GM12864 (cell line): Measurements from ENCODE around the gene TRIP4.

Experiments
- DNase-seq: peaks from one replicate; pipeline ENCODE4 v3.0.0-alpha.2; 2011; ENCODE audit warnings: low read depth
- H3K4me3 ChIP-seq: 2 replicates; pipeline ENCODE4 v1.5.1; 2011; ENCODE audit warnings: mild to moderate bottlenecking, low read depth, low read length, control low read depth
- CTCF ChIP-seq: IDR thresholded peaks from 2 replicates; pipeline ENCODE4 v1.5.1; 2011; ENCODE audit warnings: low read depth, mild to moderate bottlenecking, moderate library complexity, low read length, control low read depth, inconsistent platforms; ENCODE audit errors: missing control alignments

The TRIP4 gene

DNA sequence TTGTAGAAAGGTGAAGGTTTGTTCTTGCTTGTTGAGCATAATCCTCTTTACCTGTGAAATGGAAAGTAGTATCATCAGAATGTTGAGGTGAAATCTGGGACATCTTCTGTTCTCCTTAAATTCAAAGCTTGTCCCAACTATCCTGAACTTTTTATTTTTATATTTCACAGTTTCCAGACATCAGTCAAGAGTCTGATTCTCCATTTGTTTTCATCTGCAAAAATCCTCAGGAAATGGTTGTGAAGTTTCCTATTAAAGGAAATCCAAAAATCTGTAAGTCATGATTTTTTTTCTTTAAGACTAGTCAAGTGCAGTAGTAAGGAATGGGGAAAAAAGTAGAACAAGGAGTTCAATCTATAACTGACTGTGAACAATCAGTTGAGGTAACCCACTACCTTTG, 57.2 kb downstream of the TRIP4 start:
- H3K4me3 ChIP-seq, result no peak overlapping the region
- DNase-seq, result no peak
- TF ChIP-seq CTCF, result no peak

GRCh38 chr15:64447536-64448315, 60.1 kb downstream of the TRIP4 start:
- no peak overlapping the region for H3K4me3 ChIP-seq
- TF ChIP-seq CTCF, result no peak
- peak; percentile 36 for DNase-seq

DNA sequence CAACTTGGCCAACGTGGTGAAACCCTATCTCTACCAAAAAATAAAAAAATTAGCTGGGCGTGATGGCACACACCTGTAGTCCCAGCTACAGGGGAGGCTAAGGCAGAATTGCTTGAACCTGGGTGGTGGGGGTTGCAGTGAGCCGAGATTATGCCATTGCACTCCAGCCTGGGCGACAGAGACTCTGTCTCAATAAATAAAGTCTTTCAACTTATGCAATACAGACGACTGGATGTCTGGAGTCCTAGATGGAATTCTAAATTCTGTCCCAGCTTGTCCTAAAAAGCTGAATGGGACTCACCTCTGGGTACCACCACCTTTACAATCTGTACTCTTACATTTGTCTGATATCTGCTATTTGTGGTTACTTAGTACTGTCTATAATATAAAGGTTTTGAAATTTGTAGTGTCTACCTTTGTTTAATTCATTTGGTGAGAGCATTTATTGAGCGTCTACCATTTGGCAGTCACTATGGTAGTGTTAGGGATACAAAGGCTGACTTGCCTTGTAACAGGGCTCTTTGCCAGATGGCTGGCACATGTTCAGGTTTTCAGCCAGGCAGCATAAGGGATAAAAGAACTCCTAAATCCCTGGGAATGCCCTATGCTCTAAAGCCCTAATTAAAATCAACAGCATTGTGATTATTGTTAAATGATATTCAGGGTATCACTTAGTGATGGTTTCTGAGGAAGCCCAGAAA, 65.5 kb downstream of the TRIP4 start:
- no peak overlapping the region for H3K4me3 ChIP-seq
- TF ChIP-seq CTCF, result no peak
- DNase-seq, result no peak

DNA sequence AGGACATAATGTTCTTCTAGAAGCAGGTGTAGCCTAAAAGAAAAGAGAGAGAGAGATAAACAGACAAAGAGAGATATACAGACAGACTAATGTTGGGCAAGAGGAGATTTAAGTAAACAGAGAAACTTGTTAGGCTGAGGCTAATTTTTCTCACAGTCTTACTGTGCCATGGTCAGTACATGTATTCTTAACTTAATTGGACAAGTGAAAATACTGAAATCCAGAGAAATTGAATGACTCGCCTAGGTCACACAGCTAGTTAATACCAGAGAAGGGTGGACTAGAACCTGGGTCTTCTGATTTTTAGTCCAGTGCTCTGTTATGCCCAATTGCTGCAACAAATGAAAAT, 66.0 kb downstream of the TRIP4 start:
- no peak overlapping the region for H3K4me3 ChIP-seq
- TF ChIP-seq CTCF, result no peak
- no peak for DNase-seq

DNA sequence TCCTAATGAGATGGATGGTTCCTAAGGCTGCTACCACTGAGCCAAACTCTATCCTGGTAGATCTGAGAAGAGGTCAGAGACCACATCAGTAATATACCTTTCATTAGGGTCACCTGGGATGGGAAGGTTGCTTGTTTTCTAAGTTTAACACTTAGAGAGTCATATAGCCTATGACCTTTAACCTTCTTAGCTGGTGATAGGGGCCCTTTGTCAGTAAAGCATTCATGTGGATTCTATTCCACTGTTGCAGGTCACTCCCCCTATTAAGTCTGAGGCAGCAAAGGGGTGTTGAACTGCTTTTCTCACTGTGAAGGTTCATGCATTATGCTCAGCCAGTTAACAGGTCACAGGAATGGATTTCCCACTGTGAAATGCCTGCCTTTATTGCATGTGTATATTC, 66.6 kb downstream of the TRIP4 start:
- H3K4me3 ChIP-seq, result no peak overlapping the region
- no peak for DNase-seq
- TF ChIP-seq CTCF, result no peak

- no peak overlapping the region for H3K4me3 ChIP-seq
- DNase-seq, result no peak
- TF ChIP-seq CTCF, result no peak
Measured at GRCh38 chr15:64455961-64456371, 68.3 kb downstream of the TRIP4 start.
